Urothelium cell line (cell line): ENCODE measurements around the gene ARL6IP4.

Source experiments
- DNase-seq: peaks from one replicate; pipeline ENCODE4 v3.0.0; 2011; ENCODE audit warnings: low spot score, mixed read lengths
- FAIRE-seq: peaks from 2 replicates; lab custom pipeline; 2011; peaks lifted over from hg19 to GRCh38; lab: Jason Lieb, UNC

ARL6IP4 gene

DNA sequence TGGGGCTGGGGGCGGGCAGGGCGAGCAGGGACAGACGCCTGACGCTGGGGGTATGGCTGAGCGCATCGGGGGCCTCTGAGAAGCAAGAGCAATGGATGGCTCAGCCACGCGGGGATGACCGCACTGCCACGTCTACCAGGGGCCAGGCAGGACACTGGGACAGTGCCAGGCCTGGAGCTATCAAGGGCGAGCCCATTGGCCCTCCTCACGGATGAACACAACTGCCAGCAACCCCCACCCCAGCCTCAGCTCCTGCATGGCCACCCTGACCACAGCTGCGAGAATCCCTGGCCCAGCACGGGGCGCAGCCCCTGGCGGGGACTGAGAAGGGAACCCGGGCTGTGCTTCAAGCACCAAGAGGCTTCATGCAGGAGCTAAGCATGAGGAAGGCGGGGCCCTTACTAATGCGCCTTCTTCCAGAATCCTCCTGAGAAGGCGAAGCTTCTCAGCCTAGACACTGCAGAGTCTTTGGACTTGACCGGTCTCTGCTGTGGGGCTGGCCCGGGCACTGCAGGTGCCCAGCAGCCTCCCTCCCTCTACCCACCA, 9.5 kb downstream of the ARL6IP4 start:
- DNase-seq (no peak), FAIRE-seq (no peak)

DNA sequence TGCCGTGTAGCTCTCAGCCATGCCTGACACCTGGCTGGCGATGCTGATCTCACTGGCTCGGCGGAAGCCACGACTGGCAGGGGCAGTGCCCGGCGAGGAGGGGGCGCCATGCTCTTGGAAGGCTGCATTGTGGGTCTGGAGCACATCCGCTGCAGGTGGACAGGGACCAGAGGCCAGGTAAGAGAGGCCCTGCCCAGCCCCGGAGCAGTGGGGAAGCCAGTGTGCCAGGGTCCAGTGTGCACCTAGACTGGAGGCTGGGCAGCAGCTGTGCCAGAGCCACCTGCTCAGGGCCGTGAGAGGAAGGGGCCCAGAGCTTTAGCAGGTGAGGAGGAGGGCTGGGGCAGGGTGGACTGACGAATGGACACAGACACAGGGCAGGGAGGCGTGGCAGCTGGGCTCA, 10.1 kb downstream of the ARL6IP4 start:
- FAIRE-seq (no peak), DNase-seq (no peak)

DNA sequence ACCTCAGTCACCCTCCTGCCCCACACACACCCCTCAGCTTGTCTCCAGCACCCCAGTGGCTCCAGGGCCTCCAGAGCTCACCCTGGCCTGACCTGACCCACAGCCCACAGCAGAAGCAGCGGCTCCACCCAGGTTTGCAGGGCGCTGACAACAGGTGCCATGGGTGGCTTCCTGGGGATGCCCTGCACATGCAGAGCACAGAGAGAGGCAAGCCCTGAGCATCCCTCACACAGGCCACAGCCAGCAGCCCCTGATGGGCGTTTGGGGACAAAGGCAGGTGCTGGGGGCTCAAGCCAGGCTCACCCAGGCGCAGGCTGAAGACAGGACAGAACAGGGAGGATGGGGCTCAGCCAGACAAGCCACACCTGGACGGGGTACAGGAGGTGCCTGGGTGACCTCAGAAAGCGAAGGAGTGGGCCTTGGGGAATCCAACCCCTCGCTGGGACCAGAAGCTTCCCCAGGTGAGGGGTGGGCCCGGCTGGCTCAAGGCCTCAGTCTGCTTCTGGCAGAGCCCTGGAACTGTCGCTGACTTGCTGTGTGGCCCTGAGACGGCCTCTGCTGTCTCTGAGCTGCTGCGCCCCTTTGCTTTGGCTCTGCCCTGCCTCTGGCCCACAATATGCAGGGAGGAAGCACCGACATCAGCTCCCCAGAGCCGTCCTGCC, 10.6 kb downstream of the ARL6IP4 start:
- DNase-seq (no peak), FAIRE-seq (no peak)

DNA sequence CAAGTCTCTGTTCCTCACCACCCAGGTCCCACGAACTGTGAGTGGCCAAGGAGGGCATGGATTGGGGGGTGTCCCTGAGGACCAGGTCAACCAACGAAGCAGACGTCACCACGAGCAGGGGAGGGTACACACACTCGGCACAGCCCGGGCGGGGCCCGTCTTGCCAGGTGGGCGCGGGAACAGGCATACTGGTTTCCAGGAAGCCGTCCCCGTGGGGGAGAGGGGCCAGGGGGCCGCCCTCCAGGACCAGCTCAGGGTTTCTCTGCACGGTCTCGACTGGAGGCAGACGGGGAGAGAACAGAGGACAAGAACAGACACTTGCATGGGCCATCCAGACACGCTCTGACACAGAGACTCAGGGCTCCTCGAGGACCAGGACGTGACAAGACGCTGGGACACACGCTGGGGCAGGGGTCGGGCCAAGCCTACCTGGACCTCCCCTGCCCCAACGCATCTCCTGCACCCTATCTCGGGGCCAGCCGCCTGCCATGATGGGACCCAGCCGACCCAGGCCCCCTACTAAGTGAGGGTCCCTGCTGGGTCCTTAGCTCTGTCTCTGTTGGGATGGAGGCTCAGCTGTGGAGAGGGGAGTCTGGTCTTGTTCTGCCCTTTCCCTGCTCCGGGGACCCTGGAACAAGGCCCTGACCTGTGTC, 11.3 kb downstream of the ARL6IP4 start:
- DNase-seq (no peak), FAIRE-seq (no peak)

DNA sequence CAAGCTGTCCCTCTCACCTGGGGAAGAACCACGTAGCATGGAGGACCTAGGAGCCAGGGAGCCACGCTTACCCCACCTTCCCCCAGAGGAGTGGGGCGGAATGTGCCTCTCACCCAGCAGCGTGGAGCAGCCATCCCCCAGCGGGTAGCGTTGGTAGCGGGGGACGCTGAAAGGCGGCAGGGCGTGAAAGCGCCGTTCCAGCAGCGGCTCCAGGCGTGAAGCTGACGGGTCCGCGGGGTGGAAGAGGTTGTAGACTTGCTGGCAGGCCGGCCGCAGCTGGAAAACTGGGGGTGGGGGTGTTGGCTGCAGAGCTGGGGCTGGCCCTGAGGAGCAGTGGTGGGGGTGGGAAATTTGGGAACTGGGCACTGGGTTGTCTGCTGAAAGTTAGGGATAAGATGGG, 11.9 kb downstream of the ARL6IP4 start:
- no peak for DNase-seq
- FAIRE-seq = no peak

DNA sequence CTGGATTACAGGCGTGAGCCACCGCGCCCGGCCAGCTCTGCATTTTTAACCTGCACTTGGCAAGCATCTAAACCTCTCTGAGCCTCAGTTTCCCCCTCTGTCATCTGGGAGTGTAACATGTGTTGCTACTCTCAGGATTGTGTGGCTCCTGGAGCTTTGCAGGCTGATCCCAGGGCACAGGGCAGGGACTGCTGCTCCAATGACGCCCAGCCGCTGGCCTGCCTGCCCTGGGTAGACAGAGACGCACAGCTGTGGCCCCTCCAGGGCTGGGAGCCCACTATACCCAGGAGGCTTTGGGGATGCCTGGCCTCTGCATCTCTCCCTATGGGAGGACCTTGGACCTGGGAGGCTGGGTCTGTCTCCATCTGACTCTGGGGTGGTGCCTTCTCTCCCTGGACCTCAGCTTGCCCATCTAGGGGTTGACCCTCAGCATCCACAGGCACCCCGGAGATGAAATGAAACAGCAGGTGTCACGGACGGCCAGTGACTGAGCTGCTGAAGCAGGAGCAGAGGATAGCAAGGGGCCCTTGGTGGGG, 13.7 kb downstream of the ARL6IP4 start:
- no peak for DNase-seq
- FAIRE-seq = no peak

DNA sequence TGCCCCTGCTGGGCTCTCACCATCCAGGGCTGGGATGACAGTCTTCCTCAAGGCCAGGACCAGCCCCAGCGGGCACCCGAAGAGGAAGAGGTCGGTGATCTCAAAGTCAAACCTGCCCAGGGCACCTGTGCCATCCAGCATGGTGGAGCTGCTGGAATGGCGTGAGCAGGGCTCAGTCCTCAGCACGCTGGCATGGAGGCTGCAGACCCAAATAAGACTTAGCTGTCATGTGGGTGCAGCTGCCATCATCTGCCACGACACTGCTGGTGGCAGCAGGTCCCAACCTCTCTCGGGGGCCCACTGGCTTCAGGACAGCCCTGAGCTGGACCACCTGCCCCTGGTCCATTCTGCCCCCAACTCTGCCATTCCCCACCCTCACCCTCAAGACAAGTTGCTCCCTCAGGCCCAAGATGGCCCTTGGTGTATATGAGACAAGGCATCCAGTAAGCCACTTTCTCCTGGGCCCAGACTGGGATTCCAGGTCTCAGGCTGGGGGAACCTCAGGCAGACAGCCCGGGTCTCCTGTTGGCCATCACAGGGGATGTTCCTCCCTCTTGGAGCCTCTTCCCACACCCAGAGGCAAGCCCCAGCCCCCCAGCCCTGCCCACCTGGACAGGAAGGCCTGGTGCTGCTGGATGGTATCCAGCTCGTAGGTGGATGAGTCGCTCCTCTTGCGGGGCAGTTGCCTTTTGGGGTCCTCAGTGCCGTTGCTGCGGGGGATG, 14.5 kb downstream of the ARL6IP4 start:
- no peak for DNase-seq
- no peak for FAIRE-seq

DNA sequence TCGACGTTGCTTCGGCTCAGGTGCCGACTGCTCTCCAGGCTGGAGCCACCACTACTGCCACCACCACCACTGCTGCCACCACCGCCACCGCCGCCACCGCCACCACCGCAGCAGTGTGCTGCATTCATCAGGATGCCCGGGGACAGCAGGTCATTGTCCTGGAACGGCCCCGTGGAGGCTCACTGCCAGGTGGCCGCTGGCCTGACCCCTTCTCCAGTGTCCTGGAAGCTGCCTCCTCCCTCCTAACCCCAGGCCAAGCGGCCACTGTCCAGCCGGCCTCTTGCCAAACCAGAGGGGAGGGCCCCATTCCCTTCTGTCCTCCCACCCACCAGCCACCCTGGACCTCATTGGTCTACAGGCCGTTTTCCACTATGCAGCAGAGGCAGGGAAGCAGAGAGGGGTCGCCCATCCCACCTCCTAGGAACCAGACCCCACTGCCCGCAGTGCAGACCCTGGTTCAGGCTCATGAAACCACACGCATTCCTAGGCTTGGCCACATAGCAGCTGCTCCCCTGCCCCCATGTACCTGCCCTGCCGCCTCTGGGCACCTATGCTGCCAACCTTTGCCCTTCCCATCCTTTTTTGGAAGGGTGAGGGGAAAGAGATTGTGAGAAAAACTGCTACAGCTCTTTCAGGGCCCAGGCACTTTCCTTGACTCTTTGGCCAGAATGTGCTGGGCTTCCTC, 15.2 kb downstream of the ARL6IP4 start:
- FAIRE-seq = no peak
- no peak for DNase-seq

DNA sequence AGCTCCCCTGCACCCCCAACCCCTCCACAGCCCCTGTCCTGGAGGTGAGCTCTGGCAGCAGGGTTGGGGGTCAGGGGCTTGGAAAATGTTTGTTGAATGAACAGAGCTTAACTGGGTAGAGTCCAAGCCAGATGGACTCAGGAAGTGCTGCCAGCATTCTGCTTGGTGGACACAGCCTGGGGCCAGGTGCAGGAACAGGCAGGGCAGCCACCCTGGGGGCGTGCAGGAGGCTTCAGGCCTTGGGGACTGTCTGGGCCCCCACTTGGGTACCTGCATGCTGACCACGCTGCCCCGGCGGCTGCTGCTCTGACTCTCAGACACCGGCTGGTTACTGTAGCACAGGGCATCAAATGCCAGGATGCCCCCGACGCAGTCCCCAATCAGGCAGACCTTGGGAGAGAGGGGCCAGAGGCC, 15.7 kb downstream of the ARL6IP4 start:
- FAIRE-seq (no peak), DNase-seq (no peak)

DNA sequence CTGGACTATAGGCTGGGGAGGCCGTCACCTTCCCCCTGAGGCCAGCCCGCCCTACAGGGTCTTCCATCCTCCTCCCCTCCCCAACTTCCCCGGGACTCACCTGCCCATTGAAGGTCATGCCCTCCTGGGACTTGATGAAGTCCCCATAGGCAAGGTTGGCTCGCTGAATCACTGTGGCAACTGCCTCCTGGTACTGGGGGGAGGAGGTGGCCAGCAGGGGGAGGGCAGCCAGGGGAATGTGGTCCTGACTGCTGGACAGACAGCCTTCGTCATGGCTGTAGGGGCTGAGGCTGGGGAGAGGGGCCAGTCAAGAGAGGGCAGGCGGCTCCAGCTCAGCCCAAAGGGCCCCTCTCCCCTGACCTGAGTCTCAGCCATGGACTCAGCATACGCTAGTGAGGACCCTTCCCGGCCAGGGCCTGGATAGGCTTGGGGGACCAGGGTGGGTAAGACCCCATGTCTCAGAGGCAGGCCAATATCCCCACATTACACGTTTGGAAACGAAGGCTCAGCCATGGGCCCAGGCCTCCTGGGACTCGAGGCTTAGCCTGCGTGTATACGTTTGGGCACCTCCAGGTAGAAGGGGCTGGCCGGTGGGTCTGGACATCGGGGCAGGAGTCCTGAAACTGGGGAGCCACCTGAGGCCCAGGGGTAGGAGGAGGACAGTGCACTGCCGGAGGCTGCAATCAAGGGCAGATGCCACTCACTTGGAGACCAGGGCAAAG, 16.3 kb downstream of the ARL6IP4 start:
- FAIRE-seq = no peak
- DNase-seq = no peak

DNA sequence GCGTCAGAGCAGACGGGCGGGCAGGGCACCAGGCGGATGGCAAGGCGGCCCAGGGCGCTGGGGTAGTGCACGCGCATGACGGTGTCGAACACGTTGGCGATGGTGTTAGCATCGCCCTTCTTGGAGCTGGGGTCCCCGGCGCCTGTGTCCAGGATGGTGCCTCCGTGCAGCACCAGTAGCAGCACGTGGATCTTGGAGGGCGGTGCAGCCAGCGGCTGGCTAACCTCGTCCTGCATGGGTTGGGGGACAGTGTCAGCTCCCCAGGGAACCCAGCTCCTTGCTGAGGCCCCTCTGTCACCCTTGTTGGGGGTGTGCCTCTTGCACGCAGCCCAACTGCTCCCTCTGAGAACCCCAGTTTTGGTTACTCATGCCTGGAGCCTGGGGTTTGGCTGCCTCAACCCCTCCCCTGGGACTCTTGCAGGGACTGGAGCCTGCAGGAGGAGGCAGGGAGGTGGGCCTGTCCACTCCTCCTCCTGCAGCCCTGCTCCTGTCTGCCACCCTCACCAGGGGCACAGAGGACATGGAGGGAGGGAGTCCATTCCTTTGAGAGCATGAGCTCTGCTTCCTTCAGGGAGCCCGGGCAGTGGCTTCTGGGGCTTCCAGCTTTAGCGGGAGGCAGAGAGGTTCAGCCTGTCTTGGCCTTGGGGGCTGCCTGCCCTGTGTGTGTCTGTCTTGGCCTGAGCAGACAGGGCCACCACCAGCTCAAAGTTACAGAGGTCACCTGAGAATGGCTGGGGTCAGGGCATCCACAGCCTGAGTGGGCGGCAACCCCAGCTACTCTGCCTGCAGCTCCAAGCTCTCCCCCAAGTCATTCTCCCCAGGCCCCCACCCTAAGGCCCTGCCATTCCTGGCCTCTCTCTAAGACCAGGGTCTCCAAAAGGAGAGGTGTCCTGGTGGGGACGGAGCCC, 17.1 kb downstream of the ARL6IP4 start:
- DNase-seq (no peak), FAIRE-seq (no peak)

DNA sequence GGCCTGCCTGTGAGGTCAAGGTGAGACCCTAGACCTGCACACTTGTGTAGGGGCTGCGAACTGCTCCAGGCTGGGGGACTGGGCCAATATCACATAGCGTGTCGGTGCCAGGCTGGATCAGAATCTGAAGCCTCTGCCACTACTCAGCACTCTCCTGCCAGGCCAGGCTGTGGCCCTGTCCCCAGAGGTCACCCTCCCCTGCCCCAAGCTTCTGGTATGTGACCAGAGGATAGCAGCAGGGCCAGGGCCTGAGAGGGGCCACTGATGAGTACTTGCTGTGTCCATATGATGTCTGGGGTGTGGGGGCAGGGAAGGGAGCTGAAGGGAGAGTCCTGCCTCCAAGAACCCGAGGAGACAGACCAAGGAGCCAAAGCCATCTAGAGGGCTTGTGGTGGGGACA, 17.8 kb downstream of the ARL6IP4 start:
- DNase-seq = no peak
- FAIRE-seq = no peak

DNA sequence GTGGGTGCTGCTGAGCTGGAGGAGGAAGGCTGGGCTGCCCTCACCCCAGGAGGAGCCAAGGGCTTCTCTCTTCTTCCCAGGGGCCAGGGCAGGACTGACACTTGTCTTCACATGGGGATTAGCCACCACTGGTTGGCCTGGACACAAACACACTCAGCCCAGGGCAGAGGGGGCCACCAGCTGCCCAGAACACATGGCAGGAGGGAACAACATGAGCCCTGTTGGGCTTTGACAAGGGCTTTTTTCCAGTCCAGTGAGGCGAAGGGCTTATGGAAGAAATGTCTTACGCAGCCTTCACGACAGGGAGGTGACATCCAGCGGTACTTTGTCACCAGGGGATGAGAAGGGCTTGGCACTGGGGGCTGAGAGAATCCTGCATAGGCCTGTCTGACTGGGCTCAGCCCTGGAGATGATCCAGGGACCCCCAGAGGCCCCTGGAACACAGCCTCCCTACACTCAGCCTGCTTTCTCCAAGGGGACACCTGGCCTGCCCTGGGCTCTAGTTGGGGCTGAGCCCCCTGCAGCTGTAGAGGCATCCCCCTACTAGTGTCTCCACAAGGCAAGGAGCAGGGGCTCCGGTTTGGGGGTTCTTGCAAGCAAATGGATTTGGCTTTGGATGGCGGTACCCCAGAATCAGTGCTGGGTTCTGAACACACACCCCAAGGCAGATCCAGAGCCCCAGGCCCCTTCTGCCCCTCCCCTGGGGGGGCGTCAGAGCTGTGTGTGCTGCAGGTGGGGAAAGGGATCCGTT, 18.9 kb downstream of the ARL6IP4 start:
- no peak for DNase-seq
- no peak for FAIRE-seq

DNA sequence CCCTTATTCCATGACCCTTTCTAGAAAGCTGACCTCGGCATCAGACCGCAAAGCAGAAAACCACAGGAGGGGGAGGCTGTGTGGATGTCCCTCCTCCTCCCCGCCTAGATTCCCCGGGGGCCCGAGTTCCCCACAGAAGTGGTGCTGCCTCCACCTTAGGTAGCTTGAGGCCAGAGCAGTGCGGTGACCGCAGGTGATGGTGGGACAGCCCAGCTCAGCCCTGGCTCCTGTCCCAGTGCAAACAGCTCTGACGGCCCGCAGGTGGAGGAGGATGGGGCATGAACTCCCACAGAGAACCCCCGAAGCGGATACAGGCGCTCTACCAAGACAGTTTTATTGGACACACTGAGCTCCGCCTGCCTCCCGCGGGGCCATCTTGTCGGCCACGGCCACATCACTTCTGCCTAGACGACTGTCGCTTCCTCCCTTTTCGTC, 19.5 kb downstream of the ARL6IP4 start:
- no peak for FAIRE-seq

DNA sequence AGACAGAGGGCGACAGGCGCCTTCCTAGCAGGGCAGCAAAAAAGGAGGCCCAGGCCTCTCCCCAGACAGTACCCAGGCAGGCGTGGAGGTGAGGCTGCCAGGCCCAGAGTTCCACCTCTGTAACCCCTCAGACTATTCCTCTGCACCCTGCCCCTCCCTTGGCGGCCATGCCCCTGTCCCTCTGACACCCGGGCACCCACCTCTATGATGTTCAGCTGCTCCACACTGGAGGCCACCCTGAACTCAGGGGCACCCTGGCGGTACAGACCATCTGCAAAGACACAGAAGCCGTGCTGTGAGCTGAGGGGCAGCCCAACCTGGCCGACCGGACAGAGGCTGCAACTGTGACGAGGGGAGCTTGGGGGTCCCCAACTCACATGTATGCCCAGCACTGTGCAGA, 20.1 kb downstream of the ARL6IP4 start:
- DNase-seq (no peak), FAIRE-seq (no peak)

More for the DNA sequence above, 19.5 kb downstream of the ARL6IP4 start:
- no peak for DNase-seq

DNA sequence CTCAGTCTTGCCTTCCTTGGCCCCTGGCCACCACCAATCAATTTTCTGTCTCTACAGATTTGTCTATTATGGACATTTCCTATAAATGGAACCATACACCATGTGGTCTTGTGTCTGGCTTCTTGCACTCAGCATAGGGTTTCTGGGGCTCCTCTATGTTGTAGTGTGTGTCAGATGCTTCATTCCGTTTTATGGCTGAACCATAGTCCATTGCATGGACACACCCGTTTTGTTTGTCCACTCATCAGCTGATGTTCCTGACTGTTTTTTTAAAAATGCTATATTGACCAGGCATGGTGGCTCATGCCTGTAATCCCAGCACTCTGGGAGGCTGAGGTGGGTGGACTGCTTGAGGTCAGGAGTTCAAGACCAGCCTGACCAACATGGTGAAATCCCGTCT, 21.0 kb downstream of the ARL6IP4 start:
- no peak for FAIRE-seq
- DNase-seq = no peak

DNA sequence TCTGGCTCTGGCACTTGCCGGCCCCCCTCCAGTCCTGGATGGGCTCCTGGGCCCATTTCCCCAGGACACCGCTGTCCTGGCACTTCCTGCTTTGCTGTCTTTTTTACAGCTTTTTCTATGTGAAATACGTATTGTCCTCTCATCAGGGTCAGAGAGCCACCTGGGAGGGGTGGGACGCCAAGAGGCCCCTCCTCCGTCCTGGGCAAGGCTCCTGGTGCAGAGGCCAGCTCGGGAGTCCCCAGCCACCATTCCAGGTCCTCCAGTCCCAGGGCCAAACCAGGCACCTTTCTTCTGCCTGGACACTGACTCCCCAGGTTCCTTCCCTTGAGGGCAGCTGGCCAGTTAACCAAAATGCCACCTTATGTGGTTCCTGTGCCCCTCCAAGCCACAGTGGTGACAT, 22.8 kb downstream of the ARL6IP4 start:
- FAIRE-seq (no peak), DNase-seq (no peak)

DNA sequence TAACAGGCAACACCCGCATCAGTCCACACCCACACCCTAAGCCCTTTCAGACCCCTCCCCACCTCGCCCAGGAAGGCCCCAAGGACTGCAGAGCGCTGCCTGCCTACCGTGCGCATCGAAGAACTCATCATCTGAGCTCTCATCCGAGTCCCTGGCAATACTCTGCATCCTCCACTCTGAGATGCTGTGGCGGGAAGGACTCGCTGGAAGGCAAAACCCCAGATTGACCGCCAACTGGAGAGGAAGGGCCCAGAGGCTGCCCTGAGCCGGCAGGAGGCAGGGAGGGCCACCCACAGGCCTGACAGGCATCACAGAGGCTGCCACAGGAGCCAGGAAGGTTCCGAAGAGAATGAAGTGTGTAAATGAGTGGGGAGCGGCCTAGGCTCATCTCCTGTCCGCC, 23.8 kb downstream of the ARL6IP4 start:
- FAIRE-seq = peak; percentile 50
- DNase-seq = no peak
